Stimulated activated naive CD8-positive, alpha-beta T cell treated with anti-CD3 and anti-CD28 coated beads, Interleukin-15, Interleukin-2, amounts not matched to agents 100 U/mL and 50 U/mL, for 24 hours (primary cell): ENCODE results near the gene MFNG.
A peak's percentile ranks its signal among the peaks of the same experiment; 100 is the strongest.
"Not testable (repeated sequence)": the region's sequence is repeated elsewhere in the genome, so short reads cannot be mapped to it uniquely, and the experiment has no call there.

Source experiments
- ATAC-seq: fragments of 150-1000 bp; cut with Tn5 transposase; one replicate; pipeline ENCODE4 v1.10.0; 2021
- DNase-seq: peaks from one replicate; pipeline ENCODE4 v3.0.0; 2021

The MFNG gene

DNA sequence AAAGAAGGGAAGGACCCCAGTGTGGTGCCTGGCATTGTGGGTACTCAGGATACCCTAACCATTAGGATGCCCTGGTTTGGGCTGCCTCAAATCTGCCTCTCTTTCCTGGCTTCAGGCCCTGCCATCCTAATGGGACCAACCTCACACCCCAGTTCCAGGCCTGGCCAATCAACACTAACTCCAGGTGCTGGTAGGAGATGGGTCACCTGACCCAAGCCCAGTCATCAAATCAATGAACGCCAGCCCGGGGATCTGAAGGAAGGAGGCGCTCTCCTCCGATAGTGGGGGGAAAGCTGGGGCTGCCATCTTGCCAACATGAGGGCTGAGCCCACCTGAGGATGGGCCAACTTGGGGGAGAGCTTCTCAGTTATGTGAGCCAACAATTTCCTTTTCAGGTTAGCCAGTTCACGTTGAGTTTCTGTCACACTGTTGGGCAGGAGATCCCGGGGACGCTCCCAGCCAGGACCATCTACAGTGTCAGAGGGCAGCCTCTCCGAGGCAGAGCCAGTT lies 12.7 kb downstream of the MFNG start:
- ATAC-seq = no peak
- DNase-seq = no peak

DNA sequence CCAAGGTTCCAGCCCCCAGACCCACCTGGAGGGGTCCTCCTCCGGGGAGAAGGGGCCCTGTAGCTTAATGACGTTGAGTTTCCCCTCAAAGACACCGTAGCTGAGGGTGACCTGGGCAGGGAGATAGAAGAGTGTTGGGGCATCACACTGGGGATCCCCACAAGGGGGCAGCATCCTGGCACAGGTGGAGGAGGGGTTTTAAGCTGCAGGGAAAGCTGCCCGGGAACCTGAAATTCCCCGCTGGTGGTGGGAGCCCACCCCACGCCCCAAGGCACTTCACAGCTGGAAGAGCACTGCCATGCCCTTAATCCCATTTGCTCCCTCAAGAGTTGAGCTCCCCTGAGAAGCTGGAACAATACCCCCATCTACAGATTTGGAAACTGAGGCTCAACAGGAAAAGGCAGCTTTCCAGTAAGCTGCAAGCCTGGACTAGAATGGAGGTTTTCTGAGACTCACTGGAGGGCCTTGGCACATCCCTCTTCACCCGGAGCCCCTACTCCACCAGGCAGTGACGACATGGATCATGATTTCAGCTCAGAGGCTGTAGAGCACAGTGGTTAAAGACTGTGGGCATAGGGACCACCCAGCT lies 13.7 kb downstream of the MFNG start:
- no peak for ATAC-seq

DNA sequence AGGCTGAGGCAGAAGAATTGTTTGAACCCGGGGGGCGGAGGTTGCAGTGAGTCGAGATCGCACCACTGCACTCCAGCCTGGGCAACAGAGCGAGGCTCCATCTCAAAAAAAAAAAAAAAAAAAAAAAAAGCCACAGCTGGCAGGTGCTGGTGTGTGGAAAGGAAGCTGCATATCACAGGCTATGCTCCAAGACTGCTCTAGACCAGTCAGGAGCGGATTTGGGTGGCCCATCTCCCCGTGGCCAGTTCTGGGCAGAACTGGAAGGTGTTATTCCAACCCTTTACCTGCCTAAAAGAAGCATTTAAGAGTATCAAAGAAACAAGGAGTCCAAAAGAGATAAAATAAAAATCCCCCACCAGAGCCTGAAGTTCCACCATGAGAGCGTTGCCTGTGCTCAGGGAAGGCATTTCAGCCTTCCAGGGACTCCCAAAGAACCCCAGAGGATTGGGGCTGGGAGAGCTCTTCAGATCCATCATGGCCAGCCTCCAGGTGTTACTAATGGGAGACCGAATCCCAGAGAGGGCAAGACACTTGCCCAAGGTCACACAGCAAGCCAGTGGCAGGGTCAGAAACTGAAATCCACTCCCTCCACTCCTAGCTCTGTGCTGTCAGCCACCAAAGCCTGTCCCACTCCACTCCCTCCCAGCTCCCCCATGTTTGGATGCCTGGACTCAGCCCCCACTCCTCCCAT lies 14.3 kb downstream of the MFNG start:
- no peak for DNase-seq
- no peak for ATAC-seq

More for the DNA sequence above, 13.7 kb downstream of the MFNG start:
- peak; percentile 55 for DNase-seq

DNA sequence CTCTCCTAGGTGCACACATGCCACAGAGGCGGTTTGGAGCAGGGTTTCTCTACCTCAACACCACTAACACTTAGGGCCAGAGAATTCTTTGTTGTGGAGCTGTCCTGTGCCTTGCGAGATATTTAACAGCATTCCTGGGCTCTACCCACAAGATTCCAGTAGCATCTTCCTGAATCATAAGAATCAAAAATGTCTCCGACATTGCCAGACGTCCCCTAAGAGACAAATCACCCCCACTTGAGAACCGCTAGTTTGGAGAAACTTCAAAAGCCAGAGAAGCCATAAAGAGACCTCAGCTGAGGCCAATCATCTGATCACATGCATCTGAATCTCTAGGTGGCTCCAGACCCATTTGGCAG lies 16.1 kb downstream of the MFNG start:
- DNase-seq (no peak), ATAC-seq (no peak)

DNA sequence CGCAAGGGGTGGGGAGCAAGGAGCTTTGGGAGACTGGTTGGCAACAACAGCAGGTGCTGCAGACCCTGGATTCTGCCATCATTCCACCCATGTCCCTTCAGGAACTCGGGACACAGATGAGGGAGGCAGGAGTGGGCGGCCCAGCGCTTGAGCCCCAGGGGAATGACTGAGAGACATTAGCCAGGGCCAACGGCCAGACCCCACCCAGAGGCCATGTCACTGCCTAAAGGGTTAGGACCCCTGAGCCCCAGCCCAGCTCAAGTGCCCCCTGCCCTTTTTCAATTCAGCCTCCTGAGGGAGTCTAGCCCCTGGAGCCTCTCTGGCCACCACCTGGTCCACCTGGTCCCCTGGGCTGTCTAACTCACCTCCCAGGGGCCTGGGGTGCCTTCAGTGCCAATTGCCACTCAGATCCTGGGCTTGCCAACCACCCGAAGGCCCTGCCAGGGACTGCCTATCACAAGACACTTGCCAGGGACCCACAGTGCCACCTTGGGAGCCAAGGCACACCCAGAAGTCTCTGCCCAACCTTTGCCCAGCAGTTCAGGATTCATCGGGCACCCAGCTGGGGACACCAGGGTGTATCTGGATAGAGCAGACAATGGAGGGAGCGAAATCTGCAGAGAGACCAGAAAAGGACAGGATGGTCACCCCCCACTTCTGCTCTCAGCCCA lies 16.6 kb downstream of the MFNG start:
- DNase-seq (no peak), ATAC-seq (no peak)

DNA sequence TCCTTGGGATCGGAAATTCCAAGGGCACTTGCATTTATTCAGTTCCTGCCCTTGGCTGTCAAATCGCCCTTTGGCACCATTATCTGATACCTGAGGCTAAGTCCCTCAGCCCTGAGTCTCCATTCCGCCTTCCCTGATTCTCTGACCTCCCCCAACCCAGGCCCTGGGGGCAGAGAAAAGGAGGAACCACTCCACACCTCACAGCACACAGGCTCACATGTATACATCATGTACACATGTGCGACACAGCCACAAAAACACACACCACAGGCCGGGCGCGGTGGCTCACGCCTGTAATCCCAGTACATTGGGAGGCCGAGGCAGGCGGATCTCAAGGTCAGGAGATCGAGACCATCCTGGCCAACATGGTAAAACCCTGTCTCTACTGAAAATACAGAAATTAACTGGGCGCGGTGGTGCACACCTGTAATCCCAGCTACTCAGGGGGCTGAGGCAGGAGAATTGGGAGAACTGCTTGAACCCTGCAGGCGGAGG lies 17.9 kb downstream of the MFNG start:
- not testable (repeated sequence) for DNase-seq, ATAC-seq

DNA sequence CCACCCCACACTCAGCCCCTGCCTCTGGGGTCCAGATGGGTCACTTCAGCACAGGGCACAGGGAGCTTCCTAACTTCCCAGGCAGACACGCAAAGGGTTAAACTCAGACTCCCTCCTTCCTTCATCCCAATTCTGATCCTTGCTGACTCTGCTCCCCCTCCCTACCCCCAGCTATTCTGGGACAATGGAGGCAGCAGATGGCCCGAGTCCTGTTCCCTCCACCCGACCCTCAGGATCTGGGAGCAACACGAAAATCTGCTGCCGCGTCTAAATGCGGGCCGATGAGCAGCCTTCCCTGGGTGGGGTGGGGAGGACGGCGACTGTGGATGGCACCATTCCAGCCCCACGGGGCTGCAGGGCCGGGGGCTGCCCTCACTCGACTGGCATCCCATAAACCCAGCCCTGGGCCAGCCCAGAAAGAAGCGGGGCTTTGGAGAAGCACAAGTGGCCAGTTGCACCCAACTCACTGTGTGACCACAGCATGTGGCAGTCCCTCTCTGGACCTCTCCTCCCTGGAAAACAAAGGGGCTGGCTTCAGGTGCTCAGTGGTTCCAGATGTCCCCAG lies 18.7 kb downstream of the MFNG start:
- DNase-seq (no peak), ATAC-seq (no peak)

DNA sequence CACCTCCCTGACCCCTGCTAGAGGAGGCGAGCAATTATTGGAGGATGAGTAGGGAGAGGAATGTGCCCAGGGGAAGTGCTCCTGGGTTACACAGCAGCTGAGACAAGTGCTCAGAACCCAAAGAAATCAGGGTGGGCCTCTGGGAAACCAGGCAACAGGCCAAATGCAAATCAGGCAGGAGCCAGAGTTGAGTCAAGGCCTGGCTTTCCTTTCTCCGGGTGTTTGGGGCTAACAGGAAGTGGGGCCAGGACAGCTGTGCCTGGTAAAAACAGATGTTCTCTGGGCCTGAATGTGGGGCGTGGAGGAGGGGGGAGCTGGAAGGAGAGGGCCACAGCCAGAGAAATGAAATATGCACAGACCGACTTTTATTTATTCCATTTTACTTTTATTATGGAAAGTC lies 22.0 kb downstream of the MFNG start:
- ATAC-seq (no peak), DNase-seq (no peak)

DNA sequence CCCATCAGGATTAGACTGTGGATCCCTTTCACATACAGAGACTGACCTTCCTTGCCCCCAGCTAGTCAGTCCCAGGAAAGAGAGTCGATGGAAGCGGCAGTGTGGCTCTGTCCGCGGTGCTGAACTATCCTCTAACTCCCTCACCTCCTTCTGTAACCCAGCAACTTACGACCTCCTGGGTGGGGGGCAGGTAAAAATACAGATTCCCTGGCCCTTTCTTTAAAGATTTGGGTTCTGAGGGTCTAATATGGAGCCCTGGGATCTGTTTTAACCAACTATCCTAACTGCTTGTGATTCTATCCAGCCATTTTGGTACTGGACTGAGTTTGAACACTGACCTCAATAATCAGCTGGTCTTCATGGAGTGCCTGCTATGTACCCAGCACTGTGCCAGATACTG lies 23.2 kb downstream of the MFNG start:
- ATAC-seq = no peak
- DNase-seq = no peak

DNA sequence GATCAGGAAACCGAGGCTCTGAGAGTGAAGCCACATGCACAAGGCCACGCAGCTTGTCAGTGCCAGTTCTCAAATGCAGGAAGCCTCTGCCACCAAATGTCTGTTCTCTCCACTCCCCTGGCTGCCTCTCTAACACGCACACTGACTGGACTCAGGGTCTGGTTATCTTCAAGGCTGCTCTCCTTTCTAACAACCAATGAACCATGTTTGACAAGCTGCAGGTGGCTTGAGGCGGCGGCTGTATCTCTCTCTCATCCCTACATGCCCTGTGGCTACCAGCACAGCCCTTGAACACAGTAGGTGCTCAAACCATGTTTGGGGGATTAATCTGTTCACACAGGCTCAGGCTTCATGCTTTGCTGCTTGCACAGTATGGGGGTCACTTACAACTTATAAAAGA lies 23.7 kb downstream of the MFNG start:
- no peak for ATAC-seq

DNA sequence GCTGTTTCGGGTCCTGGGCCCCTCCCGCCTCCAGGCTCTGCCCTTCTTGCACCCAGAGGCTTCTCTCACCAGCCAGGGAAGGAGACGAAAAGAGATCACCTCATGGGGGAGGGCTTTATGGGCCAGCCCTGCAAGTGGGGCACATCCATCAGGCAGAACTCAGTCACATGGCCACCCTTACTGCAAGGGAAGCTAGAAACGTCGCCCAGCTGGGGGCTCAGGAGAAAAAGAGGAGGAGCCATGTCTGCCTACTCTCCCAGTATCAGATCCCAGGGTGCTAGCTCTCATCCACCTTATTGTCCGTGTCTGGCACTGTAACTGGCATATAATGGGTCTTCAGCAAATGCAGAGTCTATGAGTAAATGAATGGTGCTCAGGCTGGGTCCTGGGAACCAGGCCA lies 24.2 kb downstream of the MFNG start:
- ATAC-seq (no peak), DNase-seq (no peak)

More for the DNA sequence above, 23.7 kb downstream of the MFNG start:
- DNase-seq = no peak

DNA sequence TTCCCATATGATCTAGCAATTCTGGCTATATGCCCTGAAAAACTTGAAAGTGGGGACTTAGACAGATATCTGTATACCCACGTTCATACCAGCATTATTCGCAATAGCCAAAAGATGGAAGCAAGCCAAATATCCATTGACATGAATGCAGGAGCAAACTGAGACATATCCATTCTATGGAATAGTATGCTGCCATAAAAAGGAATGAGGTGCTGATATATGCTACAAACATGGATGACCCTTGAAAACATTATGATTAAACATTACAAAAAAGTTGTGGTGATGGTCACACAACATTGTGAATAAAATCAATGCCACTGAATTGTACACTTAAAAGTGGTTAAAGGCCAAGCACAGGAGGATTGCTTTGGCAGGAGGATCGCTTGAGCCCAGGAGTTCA lies 25.5 kb downstream of the MFNG start:
- ATAC-seq (no peak), DNase-seq (no peak)

DNA sequence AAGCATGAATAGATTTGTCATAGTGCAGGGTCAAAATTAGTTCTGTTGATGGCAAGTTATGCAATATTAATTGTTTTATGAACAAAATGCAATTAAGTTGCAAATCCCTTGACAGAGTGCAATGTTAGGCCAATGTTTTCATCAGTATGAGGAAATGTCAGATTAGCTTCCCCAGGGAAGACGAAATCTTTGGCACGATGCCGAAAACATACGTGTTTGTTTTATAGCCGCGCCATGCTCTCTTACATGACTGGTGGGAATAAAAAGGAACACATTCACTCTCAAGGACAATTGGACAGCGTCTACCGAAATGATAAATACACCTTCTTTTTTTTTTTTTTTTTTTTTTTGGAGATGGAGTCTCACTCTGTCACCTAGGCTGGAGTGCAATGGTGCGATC lies 27.0 kb downstream of the MFNG start:
- DNase-seq = no peak
- no peak for ATAC-seq

DNA sequence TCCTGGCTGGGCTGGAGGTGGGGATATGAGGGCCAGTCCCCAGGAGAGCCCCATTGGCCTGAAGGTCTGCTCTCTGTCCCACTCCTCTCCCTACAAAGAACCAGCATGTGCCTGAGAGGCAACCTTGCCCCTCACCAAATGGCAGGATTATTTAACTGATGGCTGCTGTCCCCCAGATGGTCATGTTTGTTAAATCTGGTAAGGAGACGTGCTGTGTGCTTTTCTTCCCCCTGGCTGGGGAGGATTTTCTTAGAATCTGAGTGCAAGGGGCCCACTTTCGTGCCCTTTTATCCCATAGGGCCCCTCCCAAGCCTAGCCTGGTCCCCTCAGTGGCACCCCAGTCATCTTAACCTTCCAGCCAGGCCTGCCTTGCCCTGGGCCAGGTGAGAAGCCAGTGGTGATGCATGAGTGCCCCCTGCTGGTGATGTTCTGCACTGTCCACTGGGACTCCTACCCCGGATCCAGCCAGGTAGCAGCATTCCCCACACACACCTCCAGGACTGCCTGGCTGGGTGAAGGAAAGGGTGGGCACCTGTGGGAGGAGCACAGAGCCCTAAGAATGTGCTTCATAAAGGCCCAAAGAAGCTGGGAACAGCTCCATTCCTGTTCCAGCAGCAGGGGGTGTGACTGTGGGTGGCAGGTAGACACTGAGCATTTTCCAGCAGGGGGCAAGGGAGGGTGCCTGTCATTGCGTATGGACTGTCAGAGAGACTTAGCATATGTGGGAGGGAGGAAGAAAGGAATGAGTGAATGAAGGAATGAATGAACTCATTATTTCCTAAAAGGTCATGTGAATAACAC lies 28.9 kb downstream of the MFNG start:
- ATAC-seq = peak; percentile 94
- peak; percentile 89 for DNase-seq

DNA sequence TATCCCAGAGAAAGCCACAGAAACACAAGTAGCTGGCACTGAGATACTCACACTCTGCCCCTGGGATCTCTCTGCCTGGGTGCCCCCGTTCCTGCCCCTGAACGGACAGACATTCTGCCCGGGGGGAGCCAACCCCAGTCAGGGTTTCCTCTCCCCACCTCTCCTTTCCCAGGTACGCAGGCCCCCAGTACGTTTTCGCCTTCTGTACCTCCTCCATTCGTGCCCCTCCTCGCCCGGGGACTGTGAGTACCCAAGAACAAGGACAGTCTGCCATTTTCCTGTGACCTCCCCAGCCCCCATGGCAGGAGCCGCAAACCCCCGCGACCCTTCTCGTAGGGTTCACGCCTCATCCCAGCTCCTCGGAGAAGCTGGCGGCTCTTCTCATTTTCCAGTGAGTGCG lies 29.8 kb downstream of the MFNG start:
- no peak for DNase-seq
- no peak for ATAC-seq

DNA sequence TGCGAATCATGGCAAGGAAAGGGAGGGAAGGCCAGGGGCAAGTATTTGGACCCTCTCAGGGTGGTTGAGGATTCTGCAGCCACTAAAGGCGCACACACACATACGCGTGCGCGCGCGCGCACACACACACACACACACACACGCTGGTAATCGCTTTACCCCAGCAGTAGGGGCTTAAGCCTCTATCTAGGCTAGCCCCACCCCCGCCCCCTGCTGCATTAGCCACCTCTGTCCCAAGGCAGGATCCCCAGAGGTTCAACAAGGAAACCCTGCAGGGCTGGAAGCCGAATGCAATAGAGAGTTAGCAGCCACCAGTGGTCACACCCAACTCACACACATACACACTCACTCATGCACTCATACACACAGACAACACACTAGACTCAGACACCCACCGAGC lies 30.3 kb downstream of the MFNG start:
- DNase-seq = no peak

DNA sequence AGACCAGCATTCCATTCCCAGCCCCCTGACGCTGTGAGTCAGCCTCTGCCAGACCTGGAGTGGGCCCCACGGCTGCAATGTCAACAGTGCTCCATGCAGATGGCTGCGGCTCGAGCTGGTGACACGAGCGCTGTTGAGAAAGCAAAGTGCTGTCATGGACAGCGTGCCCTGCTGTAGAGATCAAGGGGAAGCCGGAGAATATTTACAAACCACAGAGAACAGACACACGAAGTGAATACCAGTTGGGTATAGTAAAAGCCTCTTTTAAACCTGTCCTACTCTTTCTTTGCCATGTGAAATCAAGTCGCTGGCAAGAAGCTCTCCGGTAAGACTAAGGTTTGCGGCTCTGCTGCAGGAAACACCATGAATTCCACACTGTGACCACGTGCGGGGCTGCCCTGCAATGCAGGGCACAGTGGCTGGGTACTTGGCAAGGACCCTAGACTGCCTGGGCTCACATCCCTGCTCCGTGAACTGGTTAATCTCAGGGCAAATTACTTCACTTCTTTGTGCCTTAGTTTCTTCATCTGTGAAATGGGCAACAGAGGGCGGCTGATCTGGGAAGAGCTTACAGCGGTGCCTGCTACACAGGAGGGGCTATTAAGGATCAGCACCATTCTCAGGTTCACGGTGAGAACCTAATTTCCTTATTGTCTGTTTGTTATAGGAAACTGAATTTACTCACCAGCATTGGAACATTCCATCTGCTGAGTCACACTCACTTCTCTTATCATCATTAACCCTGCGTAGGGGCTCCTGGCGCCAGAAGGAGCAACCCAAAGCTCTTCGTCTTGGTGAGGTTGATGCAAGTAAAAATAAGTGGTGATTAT lies 31.1 kb downstream of the MFNG start:
- no peak for DNase-seq
- ATAC-seq = no peak

More for the DNA sequence above, 30.3 kb downstream of the MFNG start:
- no peak for ATAC-seq

DNA sequence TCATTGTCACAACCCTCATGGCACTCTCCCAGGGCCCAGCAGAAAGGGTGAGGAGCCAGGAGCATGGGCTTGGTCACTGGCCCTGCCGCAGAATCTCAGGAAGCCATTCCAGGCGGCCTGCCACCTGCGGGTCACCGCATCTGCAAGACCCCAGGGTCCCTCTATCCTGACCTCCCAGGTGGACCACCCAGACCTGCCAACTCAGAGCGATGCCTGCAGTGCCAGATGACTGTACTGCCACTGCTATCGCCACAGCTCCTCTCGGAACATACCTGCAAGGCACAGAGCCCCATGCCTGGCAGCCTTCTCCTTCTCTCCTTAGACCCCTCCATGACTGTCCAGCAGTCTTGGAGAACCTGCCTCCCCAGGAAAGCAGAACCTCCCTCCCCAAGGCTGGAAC lies 32.5 kb downstream of the MFNG start:
- no peak for ATAC-seq
- DNase-seq = no peak

DNA sequence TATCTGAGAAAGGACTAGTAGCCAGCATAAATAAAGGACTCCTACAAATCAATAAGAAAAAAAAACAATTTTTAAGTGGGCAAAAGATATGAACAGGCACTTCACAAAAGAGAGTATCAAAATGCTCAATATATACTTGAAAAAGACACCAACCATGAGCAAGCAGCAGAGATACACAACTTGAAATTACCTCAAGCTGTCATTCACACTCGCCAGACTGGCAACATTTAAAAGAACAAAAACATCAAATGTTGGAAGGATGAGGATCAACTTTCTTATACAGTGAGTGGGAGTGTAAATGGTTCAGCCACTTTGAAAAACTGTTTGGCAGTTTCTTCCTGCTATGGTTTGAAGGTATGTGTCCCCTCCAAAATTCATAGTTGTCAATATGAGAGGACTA lies 35.0 kb downstream of the MFNG start:
- no peak for ATAC-seq
- DNase-seq = no peak

DNA sequence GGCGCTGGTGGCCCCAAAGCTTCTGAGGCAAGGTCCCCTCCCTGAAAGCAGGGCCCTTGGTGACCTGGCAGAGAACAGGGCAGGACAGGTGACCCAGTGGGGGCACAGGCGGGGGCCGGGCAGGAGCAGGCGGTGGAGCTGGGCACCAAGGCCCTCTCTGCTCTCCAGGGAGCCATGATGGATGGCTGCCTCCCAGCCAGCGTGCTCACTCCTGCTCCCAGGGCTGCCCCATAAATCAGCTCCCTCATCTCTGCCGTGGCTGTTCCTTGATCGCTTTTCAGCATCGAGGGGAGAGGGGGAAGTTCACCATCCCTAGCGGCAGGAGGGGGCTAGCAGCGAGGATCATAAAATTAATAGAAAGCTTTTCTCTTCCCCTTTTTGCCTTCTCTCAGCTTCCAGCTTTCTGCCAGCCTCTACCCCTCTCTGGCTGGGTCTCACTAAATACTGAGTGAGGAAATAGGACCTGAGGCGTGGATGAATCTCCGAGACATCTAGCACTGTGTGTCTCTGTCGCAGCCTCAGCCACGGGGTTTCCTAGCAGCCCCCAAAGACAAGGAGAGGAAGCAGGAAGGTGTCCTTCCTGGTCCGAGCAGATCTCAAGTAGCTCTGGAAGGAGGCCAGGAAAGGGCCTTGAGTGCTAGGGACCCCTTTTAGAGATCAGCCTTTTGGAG lies 36.7 kb downstream of the MFNG start:
- DNase-seq (no peak), ATAC-seq (no peak)
